HepG2 (cell line): ENCODE results near the gene SPRYD4. TPM values are rescaled to one million over a fixed set of nuclear protein-coding genes. Genes with fewer than 3 reads are reported as not detected.

Experiments used
- ARID2 ChIP-seq: sonication (generic); formaldehyde crosslinking; IDR thresholded peaks from 2 replicates; pipeline ENCODE4 v1.8.1; 2022; ENCODE audit warnings: mild to moderate bottlenecking, missing genetic modification reagents, borderline replicate concordance
- BRCA1 ChIP-seq: sonication (generic); formaldehyde crosslinking; IDR thresholded peaks from 2 replicates; pipeline ENCODE4 v1.4.0; 2020; ENCODE audit warnings: missing genetic modification reagents
- DMAP1 ChIP-seq: IDR thresholded peaks from 2 replicates; pipeline ENCODE4 v1.6.1; 2016
- MYC ChIP-seq: sonication (generic); formaldehyde crosslinking; IDR thresholded peaks from 2 replicates; pipeline ENCODE4 v1.9.0; 2021; ENCODE audit warnings: missing genetic modification reagents, borderline replicate concordance
- NBN ChIP-seq: fragments of 450-650 bp; conservative IDR thresholded peaks from 2 replicates; pipeline ENCODE4 v1.6.1; 2017
- THYN1 ChIP-seq: sonication (generic); formaldehyde crosslinking; IDR thresholded peaks from 2 replicates; pipeline ENCODE4 v1.8.1; 2023; ENCODE audit warnings: low read depth, mild to moderate bottlenecking, moderate library complexity, missing genetic modification reagents, borderline replicate concordance
- XRCC5 ChIP-seq: fragments of 200-400 bp; formaldehyde crosslinking; optimal IDR thresholded peaks from 2 replicates; pipeline ENCODE3; 2017; ENCODE audit warnings: mild to moderate bottlenecking, low read length
- ZEB1 ChIP-seq: IDR thresholded peaks from 2 replicates; pipeline ENCODE4 v1.6.1; 2012; ENCODE audit warnings: mild to moderate bottlenecking, low read depth, inconsistent platforms; ENCODE audit not compliant: insufficient replicate concordance
- ZMYM3 ChIP-seq: sonication (generic); formaldehyde crosslinking; IDR thresholded peaks from 2 replicates; pipeline ENCODE4 v1.5.1; 2020; ENCODE audit warnings: mild to moderate bottlenecking, missing genetic modification reagents
- ZNF101 ChIP-seq: sonication (generic); formaldehyde crosslinking; IDR thresholded peaks from 2 replicates; pipeline ENCODE4 v1.4.0; 2020; ENCODE audit warnings: mild to moderate bottlenecking, low read depth, missing genetic modification reagents, borderline replicate concordance
- ZNF382 ChIP-seq: sonication (generic); formaldehyde crosslinking; IDR thresholded peaks from 2 replicates; pipeline ENCODE4 v1.5.0; 2020; ENCODE audit warnings: missing genetic modification reagents, mild to moderate bottlenecking, borderline replicate concordance
- ZNF558 ChIP-seq: sonication (generic); formaldehyde crosslinking; IDR thresholded peaks from 2 replicates; pipeline ENCODE4 v1.9.0; 2022; ENCODE audit warnings: mild to moderate bottlenecking, missing genetic modification reagents, borderline replicate concordance
- ZNF605 ChIP-seq: sonication (generic); formaldehyde crosslinking; IDR thresholded peaks from 2 replicates; pipeline ENCODE4 v1.8.0; 2022; ENCODE audit warnings: mild to moderate bottlenecking, missing genetic modification reagents
- ZNF644 ChIP-seq: IDR thresholded peaks from 2 replicates; pipeline ENCODE4 v1.6.1; 2016; ENCODE audit warnings: low read depth
- polyA plus RNA-seq, 8 experiments: library from polyadenylated mRNA; depleted of rRNA in 3 of 8; stranded (reverse) in 7 of 8; unstranded in 1 of 8; fragments of >200 nt; fragmentation: Illumina TruSeq in 4 of 8; extraction: Trizol in 4 of 8; gene quantifications; 2 replicates each; pipeline versions ENCODE4 v1.2.1 to v1.2.3, GENCODE V29; 2011 to 2016; ENCODE audit warnings: low read depth in 4 of 8, missing spikeins in 1 of 8, mixed read lengths in 1 of 8; ENCODE audit not compliant: insufficient read depth in 1 of 8
- total RNA-seq, 5 experiments: library from RNA; depleted of rRNA; stranded (reverse); fragments of >200 nt; fragmentation: Illumina TruSeq; extraction: Trizol; gene quantifications; 2 replicates each; pipeline ENCODE4 v1.2.3, GENCODE V29; 2016; ENCODE audit warnings: low read depth in 1 of 5
- TF ChIP-seq, protein P1 (sequence below): sonication (generic); formaldehyde crosslinking; IDR thresholded peaks from 2 replicates; pipeline ENCODE4 v1.4.0; 2020; ENCODE audit warnings: missing genetic modification reagents, borderline replicate concordance
- TF ChIP-seq, protein P2 (sequence below): sonication (generic); formaldehyde crosslinking; conservative IDR thresholded peaks from 2 replicates; pipeline ENCODE4 v1.8.0; 2022; ENCODE audit warnings: mild to moderate bottlenecking, moderate library complexity, missing genetic modification reagents
- TF ChIP-seq, protein P3 (sequence below): sonication (generic); formaldehyde crosslinking; IDR thresholded peaks from 2 replicates; pipeline ENCODE4 v1.4.0; 2020; ENCODE audit warnings: mild to moderate bottlenecking, missing genetic modification reagents
- TF ChIP-seq, protein P4 (sequence below): sonication (generic); formaldehyde crosslinking; IDR thresholded peaks from 2 replicates; pipeline ENCODE4 v1.4.0; 2020; ENCODE audit warnings: missing genetic modification reagents, low read depth, mild to moderate bottlenecking, borderline replicate concordance

SPRYD4 gene
- total and polyA plus RNA-seq, 2 of the 13 experiments (the other 11 are each of a cell fraction or from before 2014, with no cell fraction given) = 3.9 to 4.5 TPM

DNA sequence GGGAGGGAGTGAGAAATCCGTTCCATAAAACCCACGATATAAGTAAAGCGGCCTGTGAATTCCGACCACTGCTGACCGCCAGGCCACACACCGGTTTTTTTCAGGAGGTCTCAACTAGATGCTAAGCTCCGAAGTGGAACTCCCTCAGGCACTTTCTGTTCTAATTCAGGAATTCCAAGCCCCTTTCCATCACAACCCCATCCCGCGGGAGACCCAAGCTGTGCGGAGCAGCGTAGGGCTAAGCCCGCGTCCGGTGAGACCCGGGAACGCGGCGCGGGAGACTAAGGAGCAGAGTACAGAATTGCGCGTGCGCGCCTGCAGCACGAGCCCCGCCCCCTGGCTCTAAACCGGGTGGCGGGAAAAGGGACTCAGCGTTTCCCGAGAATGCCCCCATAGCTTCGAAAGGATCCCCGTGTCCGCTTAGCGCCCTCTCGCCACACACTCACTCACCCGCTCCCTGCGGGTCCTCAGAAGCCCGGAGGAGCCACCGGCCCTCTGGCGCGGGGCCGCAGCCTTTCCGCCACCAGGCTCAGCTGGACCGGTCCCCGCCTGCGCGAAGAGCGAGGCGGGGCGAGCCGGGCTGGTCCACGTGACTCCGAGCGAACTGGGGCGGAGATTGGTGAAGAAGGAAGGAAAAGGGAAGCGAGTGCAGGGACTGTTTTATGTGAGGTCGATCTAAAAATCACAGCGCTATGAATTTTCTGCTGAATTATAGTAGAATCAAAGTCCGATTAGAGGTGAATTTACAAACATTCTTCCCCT, 19.3 kb upstream of the SPRYD4 start, which contains the start of gene TIMELESS (continued):
- TF ChIP-seq, protein P1, sequence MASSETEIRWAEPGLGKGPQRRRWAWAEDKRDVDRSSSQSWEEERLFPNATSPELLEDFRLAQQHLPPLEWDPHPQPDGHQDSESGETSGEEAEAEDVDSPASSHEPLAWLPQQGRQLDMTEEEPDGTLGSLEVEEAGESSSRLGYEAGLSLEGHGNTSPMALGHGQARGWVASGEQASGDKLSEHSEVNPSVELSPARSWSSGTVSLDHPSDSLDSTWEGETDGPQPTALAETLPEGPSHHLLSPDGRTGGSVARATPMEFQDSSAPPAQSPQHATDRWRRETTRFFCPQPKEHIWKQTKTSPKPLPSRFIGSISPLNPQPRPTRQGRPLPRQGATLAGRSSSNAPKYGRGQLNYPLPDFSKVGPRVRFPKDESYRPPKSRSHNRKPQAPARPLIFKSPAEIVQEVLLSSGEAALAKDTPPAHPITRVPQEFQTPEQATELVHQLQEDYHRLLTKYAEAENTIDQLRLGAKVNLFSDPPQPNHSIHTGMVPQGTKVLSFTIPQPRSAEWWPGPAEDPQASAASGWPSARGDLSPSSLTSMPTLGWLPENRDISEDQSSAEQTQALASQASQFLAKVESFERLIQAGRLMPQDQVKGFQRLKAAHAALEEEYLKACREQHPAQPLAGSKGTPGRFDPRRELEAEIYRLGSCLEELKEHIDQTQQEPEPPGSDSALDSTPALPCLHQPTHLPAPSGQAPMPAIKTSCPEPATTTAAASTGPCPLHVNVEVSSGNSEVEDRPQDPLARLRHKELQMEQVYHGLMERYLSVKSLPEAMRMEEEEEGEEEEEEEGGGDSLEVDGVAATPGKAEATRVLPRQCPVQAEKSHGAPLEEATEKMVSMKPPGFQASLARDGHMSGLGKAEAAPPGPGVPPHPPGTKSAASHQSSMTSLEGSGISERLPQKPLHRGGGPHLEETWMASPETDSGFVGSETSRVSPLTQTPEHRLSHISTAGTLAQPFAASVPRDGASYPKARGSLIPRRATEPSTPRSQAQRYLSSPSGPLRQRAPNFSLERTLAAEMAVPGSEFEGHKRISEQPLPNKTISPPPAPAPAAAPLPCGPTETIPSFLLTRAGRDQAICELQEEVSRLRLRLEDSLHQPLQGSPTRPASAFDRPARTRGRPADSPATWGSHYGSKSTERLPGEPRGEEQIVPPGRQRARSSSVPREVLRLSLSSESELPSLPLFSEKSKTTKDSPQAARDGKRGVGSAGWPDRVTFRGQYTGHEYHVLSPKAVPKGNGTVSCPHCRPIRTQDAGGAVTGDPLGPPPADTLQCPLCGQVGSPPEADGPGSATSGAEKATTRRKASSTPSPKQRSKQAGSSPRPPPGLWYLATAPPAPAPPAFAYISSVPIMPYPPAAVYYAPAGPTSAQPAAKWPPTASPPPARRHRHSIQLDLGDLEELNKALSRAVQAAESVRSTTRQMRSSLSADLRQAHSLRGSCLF (CRISPR knock-in tag) = peak; percentile 40; the same call in 1 of the 2 replicates
- TF ChIP-seq, protein P2, sequence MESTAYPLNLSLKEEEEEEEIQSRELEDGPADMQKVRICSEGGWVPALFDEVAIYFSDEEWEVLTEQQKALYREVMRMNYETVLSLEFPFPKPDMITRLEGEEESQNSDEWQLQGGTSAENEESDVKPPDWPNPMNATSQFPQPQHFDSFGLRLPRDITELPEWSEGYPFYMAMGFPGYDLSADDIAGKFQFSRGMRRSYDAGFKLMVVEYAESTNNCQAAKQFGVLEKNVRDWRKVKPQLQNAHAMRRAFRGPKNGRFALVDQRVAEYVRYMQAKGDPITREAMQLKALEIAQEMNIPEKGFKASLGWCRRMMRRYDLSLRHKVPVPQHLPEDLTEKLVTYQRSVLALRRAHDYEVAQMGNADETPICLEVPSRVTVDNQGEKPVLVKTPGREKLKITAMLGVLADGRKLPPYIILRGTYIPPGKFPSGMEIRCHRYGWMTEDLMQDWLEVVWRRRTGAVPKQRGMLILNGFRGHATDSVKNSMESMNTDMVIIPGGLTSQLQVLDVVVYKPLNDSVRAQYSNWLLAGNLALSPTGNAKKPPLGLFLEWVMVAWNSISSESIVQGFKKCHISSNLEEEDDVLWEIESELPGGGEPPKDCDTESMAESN = peak; percentile 70; the same call in 1 of the 2 replicates
- TF ChIP-seq, protein P3, sequence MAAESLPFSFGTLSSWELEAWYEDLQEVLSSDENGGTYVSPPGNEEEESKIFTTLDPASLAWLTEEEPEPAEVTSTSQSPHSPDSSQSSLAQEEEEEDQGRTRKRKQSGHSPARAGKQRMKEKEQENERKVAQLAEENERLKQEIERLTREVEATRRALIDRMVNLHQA (CRISPR knock-in tag) = peak; percentile 61; the same call in 1 of the 2 replicates
- no peak for TF ChIP-seq ZNF101 (CRISPR knock-in tag)
- no peak for TF ChIP-seq NBN
- peak; percentile 71 for TF ChIP-seq XRCC5
- peak; percentile 99 for TF ChIP-seq ARID2 (CRISPR knock-in tag)
- peak; percentile 26; the same call in 1 of the 2 replicates for TF ChIP-seq ZMYM3 (CRISPR knock-in tag)
- peak; percentile 88 for TF ChIP-seq BRCA1 (CRISPR knock-in tag)
- TF ChIP-seq ZEB1 = peak; percentile 27
- TF ChIP-seq, protein P4, sequence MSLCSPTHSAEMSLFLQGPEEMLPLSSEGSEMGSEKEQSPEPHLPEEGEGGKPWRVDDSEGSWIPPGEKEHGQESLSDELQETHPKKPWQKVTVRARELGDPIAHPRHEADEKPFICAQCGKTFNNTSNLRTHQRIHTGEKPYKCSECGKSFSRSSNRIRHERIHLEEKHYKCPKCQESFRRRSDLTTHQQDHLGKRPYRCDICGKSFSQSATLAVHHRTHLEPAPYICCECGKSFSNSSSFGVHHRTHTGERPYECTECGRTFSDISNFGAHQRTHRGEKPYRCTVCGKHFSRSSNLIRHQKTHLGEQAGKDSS (CRISPR knock-in tag) = peak; percentile 62; the same call in 1 of the 2 replicates
- TF ChIP-seq ZNF644 (CRISPR knock-in tag) = no peak
- TF ChIP-seq ZNF558 (CRISPR knock-in tag) = peak; percentile 71; the same call in 1 of the 2 replicates
- no peak for TF ChIP-seq ZNF382 (CRISPR knock-in tag)
- peak; percentile 92 for TF ChIP-seq ZNF605 (CRISPR knock-in tag)
- no peak for TF ChIP-seq THYN1 (CRISPR knock-in tag)
- peak; percentile 86; the same call in 1 of the 2 replicates for TF ChIP-seq MYC (CRISPR knock-in tag)
- TF ChIP-seq DMAP1 (CRISPR knock-in tag) = peak; percentile 81
